ENCODE data around the gene ADAMTS6.
"Not testable (repeated sequence)": the region's sequence is repeated elsewhere in the genome, so short reads cannot be mapped to it uniquely, and the experiment has no call there.

The ADAMTS6 gene

DNA sequence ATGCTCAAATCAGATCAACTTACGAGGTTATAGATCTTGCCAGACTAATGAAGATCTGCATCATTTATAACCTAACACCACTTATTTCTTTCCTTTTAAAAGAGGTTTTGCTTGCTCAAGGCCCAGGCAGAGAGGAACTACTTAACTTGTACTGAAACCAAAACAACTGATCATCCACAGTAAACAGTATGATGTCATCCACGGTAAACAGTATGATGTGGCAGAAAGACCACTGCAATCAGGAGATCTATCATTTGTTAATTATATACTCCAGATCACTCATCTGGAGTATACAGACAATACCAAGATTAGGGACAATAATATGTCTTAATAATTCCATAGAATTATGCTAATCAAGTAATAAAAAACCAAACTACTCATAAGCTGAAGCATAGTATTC, 116.8 kb downstream of the ADAMTS6 start:
- peak in 1 of 2 experiments; percentile 15 for DNase-seq

DNA sequence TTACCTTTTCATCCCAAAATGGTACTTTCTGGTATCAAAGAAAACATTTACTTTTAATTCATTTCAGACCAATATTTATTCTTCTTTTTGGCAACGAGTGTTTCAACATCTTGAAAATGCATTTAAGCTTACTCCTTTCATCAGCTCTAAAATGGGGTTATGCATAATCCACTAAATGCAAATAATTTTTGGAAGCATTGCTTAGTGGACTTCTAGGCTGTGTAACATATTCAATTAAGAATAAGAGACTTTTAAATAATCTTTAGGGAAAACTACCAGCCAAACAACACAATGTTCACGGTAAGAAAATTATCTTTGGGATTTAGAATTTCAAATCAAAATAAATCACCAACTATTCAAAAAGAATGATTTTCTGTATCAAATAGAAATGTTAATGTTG, 118.2 kb downstream of the ADAMTS6 start:
- DNase-seq, result no peak

DNA sequence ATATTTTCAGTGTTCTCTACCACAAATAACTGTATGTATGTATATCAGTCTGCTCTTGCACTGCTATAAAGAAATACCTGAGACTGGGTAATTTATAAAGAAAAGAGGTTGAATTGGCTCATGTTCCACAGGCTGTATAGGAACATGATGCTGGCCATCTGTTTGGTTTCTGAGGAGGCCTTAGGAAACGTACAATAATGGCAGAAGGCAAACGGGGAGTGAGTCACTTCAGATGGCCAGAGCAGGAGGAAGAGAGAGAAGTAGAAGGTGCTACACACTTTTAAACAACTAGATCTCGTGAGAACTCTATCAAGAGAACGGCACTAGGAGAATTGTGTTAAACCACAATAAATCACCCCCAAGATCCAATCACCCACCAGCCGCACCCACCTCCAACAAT, 121.7 kb downstream of the ADAMTS6 start:
- no peak for DNase-seq

DNA sequence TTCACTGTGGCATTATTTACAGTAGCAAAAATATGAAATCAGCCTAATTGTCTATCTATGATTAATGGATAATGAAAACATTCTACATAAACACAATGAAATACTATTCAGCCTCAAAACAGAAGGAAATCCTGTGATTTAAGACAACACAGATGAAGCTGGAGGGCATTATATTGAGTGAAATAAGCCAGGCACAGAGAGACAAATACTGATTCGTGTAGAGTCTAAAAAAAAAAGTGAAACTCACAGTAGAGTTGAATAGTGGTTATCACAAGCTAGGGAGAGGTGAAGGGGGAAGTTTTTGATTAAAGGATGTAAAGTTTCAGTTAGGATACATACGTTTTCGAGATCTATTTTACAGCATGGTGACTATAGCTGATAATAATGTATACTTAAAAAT, 122.2 kb downstream of the ADAMTS6 start:
- no peak for DNase-seq

DNA sequence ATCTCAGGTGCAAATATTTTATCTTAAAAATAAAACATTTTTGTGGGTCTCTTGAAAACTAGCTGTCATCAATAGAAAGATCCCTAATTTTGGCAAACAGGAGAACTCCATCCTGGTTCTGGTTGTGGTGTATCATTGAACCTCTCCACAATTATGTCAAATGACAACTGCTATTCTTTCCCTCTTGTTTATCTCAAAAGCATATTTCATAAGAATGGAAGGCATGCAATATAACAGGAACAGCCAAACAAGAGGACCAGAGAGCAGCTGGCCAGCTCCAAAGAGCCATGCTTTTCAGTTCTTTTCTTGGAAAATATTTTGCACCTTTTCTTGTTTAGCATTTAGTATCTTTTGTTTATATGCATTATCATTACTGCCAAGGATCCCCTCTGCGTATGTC, 125.4 kb downstream of the ADAMTS6 start:
- no peak for DNase-seq

DNA sequence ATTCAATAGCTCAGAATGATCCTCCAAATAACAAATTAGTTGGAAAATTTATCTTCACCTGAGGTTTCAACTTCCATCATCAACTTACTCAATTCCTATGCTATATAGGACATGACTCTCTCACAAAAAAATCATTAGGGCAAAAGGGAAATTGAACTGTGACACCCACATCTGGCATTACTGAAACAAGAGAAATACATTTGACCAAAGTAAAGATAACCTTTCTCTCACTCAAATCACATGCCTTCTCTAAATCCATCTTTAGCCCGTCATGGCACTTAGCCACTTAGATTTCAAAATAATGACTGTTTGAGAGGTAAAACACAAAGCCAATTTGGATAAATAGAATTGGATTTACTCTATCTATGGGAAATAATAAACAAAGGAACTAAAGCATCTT, 126.4 kb downstream of the ADAMTS6 start:
- DNase-seq, result no peak

DNA sequence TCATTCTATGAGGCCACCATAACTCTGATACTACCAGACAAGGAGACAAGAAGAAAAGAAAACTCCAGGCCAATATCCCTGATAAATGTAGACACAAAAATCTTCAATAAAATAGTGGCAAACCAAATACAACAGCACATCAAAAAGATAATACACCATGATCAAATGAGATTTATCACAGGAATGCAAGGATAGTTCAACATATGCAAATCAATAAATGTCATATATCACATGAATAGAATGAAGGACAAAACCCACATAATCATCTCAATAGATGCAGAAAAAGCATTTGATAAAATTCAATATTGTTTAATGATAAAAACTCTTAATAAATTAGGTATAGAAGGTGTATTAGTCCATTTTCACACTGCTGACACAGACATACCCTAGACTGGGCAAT, 139.9 kb downstream of the ADAMTS6 start:
- DNase-seq, result no peak

DNA sequence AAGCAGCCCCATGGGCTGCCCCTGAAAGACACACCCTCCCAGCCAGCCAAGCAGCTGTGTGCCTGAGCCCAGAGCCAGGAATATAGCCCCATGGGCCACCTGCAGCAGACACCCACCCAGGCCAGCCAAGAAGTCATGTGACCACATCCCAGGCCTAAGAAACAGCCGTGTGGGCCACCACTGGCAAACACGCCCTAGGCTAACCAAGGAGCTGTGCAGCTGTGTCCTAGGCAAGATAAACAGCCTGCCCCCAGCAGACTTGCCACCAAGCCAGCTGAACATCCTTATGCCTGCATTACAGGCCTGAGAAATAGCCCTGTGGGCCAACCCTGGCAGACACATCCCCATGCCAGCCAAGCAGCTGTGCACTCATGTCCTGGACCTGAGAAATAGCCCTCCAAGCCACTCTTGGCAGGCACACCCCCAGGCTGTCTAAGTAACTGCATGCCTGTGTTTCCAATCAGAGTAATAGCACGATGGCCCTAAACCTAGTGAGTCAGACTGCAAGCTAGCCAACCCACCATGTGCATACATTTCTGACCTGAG, 143.0 kb downstream of the ADAMTS6 start:
- peak; percentile 20 to 36 for DNase-seq

DNA sequence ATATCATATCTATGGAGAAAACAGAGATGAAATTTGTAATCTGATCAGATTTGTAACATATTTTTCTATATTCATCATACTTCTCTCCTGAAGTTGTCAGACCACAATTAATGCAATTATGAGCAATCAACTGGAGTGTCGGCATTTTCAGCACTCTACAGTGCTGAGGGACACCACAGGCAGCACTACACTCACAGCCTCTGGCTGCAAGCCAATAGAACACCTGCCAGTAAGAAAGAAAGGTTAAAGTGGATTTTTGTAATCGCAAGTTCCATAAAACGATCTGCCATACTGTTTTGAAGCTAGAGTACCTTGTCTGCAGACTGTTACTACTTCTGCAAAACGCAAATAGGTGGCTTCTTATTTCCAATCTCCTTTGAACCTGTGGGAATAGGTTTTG, 147.6 kb downstream of the ADAMTS6 start:
- peak; percentile 69 to 79 for DNase-seq

DNA sequence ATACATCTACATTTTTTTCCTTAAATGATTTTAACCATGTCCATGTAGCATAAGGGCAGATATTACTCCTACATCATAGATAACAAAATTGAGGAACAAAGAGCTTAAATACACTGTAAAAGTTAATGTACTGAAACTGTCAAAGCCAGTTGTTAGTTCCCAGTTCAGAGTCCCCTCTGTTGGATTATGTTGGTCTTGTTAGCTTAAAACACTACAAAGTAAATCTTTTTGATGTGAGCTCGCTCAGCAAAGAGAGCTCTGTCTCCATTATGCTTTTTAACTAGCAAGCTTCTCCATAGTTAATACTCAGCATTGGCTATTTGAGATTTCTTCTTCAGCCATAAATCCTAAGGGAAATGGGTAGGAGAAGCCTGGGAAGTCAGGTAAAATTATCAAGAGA, 149.1 kb downstream of the ADAMTS6 start:
- no peak for DNase-seq

DNA sequence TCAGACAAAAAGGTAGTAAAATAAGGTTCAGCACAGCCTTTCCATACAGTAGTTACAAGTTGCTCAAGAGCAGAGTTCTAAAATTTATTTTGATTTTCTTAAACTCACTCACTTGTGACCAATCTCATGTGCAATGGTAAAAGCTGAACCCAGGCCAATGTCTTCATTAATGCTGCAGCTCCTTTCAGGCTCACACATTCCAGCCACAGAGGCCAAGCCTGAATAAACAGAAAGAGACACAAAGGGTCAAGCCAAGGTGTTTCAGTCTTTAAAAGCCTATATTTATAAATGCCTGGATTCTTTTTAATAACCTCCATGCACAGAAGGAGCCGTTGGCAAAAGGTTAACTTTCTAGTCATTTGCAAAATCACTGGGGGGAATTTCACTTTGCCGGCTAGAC, 152.5 kb downstream of the ADAMTS6 start:
- DNase-seq, result no peak

DNA sequence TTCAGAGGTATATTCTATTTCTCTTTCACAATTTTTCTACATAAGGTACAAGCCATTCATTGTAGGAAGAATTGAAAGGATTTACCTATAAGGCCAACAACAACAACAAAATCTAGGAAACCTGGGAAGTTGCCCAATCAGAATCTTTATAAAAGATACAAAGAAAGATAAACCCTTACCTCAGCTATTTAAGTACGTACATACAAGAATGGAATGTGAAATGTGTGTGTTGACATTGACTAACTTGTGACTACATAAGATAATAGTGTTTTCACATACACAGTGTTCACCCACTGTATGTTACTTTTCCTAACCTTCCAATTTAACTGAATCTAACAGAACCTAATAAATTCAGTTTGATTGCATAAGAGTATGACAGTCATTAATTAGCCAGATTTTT, 154.1 kb downstream of the ADAMTS6 start:
- DNase-seq, result no peak

DNA sequence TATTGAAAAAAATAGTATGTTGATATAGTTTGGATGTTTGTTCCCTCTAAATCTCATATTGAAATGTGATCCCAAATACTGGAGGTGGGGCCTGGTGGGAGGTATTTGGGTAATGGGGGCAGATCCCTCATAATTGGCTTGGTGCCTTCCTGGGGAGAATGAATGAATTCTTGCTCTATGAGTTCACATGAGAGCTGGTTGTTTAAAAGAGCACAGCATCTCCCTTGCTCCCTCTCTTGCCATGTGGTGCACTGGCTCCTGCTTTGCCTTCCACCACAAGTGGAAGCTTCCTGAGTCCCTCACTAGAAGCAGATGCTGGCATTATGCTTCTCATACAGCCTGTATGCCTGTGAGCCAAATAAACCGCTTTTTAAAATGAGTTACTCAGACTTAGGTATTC, 154.8 kb downstream of the ADAMTS6 start:
- no peak for DNase-seq

DNA sequence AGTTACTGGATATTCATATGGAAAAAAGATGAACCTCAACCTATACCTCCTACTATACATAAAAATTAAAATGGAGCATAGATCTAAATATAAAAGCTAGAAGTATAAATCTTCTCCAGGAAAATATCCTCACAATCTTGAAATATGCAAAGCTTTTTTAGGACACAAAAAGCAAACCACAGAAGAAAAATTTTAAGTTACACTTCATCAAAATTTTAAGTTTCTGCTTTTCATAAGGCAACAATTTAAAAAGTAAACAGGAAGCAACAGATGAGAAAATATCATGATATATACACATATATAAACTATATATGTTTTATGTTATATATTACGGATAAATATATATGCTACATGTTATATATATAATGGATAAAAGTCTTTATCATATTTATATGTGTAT, 157.5 kb downstream of the ADAMTS6 start:
- no peak for DNase-seq

DNA sequence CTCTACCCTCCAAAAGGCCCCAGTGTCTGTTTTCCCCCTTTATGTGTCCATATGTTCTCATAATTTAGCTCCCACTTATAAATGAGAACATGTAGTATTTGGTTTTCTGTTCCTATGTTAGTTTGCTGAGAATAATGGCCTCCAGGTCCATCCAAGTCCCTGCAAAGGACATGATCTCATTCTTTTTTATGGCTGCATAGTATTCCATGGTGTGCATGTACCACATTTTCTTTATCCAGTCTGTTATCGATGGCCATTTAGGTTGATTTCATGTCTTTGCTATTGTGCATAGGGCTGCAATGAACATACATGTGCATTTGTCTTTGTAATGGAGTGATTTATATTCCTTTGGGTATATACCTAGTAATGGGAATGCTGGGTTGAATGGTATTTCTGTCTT, 161.0 kb downstream of the ADAMTS6 start:
- not testable (repeated sequence) for DNase-seq

DNA sequence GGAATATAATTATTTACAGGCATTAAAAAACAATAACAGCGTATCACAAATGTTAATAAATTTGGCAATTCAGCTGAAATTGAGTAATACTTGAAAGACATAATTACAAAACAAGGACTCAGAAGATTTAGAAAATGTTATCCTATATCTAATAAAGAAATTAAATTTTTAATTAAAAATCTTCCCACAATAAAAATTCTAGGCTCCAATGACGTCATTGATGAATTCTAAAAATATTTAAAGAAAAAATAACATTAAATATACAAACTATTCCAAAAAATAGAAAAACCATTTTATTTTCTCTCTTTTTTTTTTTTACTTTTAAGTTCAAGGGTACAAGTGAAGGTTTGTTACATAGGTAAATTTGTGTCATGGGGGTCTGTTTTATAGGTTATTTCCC, 161.5 kb downstream of the ADAMTS6 start:
- no peak for DNase-seq

DNA sequence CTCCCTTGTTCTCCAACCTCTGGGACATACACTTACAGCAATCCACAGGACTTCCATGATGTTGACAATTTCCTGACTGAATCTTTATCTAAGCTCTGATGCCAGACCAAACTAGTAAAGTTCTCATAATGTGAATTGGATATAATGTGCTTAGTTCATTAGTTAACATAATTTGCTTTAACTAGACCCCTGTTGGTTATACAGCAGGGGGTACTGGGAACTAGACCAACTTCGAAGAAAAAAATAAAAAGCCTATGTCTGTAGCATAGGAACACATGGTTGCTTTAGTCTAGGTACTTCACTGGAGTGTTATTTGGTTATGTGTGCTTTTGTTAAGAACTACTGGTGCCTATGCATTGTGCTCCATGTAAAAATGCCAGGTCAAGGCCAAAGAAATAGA, 173.8 kb downstream of the ADAMTS6 start:
- no peak for DNase-seq

DNA sequence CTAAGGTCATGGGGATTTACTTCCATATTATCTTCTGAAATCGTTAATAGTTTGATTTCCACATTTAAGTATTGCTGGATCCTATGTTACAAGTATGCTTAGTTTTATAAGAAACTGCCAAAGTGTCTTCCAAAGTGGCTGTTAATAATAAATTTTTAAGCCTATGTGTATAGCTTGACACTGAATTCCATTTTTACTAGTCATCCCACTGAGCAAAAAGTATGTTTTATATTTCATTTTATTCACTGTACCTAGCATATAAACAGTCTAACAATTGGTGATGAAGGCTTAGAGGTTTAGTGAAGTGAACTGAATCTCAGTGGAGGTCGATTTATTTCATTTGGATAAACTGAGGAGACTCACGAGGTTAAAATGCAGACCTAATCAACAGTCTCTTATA, 174.6 kb downstream of the ADAMTS6 start:
- DNase-seq, result no peak

DNA sequence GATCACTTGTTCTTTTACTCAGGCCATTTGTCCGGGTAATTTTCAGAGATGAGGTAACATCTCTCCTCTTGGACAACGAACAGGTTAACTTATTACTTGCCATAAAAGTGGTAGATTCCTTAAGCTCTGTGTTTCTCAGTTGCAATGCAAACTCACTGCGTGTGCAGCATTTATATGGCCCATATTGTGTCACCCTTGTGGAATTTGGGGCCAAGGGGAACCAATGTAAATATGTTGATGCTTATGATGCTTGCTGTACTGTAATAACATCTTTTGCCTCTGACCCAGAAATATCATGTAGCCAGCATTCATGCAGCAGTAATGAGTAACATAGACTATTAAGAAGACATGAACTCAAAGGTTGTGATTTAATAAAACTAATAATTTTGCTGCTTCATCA, 175.8 kb downstream of the ADAMTS6 start:
- no peak for DNase-seq

DNA sequence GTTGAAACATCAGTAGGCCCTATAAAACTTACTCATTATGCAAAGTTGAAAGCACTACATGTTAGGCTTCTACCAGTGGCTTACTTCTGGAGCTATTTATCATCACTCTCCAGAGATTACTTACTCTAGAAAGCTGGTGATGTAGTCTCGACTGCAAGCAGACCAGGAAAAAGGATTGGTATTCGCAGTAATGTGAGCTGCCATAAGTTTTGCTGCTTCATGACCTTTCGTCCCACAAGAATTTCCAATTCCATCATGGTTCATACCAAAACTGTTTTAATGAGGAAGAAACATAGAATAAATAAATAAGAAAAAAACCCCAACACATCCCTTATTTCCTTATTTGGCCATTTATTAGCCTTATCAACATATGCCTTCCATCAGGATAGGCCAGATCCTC, 181.9 kb downstream of the ADAMTS6 start:
- DNase-seq, result no peak

DNA sequence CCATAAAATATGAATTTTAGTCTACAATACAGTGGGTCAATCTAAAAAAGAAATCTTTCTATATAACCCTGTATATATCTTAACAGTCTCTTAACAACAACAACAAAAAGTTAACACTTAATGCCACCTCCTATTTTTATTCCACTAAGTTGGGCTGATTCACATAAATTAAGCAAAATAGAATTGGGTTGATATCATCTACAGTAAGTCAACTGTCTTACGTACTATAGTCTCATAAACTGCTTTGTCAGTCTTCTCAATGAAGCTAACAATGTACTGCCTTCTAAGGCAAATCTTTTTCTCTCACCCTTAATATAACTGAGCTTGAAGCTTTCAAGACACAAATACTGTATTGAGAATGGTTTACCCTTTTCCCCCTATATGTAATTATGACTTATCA, 185.7 kb downstream of the ADAMTS6 start:
- DNase-seq, result no peak

DNA sequence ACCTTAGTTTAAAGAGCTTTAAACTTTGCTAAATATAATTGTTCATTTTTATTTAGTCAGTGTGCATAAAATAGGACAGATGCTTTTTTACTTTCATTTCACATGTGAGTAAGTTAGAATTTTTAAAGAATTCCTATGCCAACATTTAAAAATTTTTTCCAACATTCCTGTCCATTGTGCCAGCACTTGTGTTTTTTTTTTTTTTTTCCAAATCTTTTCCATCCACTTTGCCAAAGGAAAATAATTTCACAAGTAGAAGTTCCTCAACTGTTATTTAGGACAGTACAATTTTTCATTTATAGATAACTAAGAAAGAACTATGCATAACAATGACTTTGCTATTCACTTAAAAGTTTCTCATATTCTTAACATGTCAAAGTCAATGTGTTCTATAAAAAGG, 189.5 kb downstream of the ADAMTS6 start:
- no peak for DNase-seq

DNA sequence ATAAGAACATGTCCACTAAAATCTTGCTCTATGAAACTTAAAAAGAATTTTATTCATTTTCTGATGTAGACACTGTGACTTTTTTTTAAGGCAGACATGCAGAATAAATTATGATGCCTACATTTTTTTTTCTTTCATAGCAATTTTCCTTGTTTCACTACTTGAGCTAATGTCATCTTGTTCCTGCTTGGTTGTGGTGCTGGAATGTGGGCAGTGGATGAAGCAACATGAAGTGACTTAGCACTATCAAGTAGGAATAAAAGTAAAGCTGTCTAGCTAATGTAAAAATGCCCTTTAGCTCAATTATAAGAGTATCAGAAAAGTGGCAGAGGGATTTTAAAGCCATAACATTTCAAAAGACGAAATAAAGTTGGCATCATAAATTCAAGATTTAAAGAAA, 191.0 kb downstream of the ADAMTS6 start:
- no peak for DNase-seq

DNA sequence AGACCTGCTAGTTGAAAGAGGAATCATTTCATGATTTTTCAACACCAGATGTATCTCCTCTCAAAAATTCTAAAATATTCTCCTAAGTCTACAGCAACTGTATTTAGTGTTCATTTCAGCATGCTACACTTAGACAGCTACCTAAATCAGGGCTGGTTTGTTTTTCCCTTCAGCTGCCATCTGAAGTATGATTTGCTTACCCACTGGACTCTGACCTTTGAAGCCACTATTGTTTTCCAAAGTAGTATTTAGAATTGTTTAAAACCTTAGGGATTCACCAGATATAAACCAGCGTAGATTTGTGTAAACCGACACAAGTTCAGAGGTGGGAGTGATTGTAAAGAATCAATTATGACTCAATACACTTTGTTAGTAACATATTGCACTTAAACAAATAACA, 193.1 kb downstream of the ADAMTS6 start:
- DNase-seq, result no peak

DNA sequence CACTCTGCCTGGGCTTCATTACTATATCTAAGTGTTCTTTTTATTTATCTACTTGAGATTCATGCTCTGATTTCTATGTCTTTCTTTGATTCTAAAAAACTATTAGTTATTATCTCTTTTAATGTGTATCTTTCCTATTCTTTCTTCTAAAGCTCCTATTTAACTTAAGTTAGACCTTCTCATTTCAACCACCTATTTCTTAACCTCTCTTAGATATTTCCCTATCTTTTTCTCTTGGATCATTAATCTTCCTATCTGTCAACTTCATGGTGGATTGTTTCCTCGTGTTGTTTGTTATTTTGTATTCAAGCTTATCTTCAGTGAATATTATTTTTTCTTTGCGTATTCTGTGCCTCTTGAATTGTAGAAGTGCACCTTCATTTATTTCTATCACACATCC, 202.1 kb downstream of the ADAMTS6 start:
- no peak for DNase-seq

All from SHP77 (cell line).